CD4-positive, alpha-beta T cell treated with Interferon gamma for 1 hour (primary cell): ENCODE measurements around the gene GCN1.
"Not testable (repeated sequence)": the region's sequence is repeated elsewhere in the genome, so short reads cannot be mapped to it uniquely, and the experiment has no call there.

Source experiments
- DNase-seq: peaks from one replicate; pipeline ENCODE4 v3.0.0-alpha.2; 2020

The GCN1 gene

DNA sequence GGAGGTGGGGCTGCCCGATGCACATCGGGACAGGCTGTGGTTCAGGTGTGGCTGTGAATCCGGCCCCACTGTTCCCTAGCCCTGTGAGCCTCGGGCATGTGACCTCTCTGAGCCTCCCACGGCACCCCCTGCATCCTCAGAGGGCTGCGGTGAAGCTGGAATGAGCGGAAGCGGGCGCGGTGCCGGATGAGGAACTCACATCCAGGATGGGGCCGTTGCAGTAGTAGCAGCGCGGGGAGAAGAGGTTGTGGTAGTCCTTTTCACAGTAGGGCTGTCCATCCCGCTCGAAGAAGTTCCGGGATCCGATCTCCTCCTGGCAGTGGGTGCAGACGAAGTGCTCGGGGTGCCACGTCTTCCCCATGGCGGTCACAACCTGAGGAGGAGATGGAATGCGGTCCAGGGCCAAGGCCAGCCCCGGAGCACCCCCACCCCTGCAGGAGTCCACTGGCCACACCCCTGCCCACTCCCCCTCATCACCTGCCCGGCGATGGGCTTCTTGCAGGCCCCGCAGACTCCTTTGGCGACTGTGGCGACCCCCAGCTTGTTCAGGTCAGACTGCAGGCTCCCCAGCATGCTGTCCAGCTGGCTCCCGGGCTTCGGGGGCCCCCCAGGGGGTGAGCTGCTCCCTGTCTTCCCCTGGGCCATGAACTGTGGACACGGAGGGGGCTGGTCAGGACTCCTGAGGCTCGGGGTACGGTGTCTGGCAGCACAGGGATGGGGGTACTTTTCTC lies 20.3 kb upstream of the GCN1 start:
- no peak for DNase-seq

DNA sequence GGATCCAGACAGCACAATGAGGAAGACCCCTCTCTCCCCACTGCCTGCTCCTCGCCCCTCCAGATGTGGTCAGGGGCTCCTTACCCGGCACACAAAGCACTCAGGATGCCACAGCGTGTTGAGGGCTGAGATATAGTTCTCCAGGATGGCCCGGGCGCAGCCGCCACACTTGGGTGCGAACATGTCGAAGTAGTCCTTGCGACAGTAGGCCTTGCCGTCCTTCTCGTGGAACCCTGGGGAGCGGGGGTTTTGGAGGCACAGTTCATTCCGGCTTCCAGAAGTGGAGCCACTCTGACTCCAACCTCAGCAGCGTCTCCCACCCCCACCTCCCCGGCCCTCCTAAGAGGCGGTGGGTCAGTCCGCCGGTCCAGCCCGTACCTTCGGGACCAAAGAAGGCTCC lies 19.2 kb upstream of the GCN1 start:
- no peak for DNase-seq

DNA sequence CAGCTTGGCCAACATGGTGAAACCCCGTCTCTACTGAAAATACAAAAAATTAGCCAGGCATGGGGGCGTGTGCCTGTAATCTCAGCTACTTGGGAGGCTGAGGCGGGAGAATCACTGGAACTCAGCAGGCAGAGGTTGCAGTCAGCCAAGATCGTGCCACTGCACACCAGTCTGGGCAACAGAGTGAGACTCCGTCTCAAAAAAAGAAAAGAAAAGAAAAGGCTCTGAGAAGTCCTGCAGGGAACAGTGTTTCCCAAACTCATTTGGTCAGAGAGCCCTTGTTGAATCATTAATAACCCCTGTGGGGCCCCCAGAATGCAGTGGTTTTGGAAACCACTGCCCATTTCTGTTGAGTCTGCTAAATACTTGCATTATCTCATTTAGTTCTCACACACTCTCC lies 18.7 kb upstream of the GCN1 start:
- DNase-seq = not testable (repeated sequence)

DNA sequence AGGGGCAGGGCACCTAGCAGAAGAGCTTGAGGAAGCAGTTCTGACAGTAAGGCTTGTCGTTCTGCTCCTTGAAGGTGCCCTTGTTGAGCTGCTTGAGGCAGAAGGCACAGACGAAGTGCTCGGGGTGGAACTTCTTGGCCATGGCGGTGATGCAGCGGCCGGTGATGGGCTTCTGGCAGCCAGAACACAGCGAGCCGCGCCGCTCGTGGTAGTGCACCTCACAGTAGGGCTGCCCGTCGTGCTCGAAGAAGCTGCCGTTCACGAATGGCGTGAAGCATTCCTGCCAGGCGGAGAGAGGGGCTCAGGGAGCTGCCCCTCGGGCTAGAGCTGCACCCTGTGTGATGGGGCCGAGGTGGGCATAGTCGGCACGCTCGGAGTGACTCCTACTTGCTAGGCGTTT lies 17.8 kb upstream of the GCN1 start:
- no peak for DNase-seq

DNA sequence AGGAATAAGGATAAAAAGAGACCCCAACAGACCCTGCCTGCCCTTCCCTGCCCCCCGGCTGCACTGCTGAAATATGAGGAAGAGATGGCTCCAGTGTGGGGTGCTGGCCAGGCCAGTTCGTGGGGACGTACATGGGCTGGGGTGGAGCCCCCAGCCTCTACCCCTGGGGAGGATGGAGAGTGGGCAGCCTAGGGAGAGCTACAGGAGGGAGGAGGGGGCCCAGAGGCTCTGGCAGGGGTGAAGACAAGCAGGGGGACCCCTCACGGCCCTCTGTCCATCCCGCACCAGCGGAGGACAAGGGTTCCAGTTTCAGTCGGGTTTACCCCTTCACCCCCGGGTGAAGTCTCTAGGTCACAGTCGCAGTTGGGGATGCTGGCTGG lies 17.4 kb upstream of the GCN1 start:
- no peak for DNase-seq

DNA sequence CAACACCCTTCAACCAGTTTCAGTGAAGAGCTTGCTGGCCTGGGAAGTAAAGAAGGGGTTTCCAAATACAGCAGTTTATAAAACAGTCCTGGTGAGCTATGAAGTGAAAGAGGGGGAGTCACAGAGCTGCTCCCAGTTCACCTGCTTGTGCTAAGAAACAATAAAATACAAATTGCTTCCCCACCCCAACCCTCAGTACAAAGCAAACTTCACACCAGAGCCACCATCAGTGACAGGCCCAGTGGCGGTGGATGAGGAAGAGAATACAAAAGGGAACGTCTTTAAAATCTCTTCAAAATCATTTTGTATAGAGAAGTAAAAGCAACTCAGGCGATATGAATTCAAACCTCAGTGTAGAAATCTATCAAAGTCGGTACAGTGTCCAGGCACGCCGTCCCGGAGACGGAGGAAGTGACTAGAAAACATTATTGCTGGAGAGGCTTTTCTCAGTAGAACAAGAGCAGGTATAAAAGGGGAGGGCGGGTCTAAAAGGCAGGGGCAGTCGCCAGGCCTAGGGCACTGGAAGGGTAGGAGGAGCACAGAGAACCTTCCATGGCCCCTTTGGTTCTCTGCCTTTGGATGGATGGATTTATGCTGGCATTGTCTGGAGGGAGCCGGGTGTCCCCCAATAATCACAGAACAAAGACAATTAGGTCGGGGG lies 16.9 kb upstream of the GCN1 start:
- no peak for DNase-seq

DNA sequence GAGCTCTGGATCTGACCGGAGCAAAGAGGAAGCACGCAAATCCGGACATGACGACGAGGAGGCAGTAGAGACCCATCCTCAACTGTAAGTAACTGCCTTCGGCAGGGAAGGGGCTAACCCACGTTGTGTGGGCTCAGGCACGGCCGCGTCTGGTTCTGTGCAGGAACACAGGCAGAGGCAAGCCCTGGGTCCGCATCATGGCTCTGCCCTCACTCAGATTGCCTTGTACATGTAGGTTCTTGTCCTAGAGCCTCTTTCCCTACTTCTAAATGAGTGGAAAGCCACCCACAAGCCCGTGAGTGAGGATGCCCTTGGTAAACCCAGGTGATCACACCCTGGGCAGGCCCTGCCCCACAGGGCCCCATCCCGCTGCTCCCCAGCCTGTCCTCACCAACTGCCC lies 15.3 kb upstream of the GCN1 start:
- no peak for DNase-seq

DNA sequence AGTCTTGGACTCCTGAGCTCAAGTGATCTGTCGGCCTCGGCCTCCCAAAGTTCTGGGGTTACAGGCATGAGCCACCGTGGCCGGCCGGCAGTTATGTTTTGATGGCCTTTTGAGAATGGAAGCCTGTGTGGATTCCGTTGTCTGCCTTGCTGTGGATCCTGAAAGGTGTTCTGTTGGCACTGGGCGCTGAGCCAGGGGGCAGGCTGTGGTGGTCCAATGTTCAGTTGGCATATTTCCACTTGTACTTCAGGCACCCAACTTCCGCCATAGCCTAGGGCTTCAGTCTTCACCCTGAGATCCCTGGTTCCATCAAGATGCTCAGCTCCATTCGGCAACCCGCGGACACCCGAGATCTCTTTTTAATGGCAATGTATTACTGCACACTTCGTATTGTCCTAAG lies 12.7 kb upstream of the GCN1 start:
- no peak for DNase-seq

DNA sequence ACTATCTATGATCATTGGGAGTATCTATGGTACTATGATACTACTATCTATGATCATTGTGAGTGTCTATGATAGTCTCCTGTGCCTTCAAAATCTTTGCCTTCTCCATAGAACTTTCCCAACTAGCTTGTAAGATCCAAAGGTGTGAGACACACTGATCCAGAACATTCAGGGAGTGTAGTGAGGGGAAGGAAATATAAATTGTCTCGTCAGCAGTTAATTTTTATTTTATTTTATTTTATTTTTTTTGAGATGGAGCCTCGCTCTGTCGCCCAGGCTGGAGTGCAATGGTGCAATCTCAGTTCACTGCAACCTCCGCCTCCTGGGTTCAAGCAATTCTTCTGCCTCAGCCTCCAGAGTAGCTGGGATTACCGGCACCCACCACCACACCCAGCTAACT lies 12.3 kb upstream of the GCN1 start:
- not testable (repeated sequence) for DNase-seq

DNA sequence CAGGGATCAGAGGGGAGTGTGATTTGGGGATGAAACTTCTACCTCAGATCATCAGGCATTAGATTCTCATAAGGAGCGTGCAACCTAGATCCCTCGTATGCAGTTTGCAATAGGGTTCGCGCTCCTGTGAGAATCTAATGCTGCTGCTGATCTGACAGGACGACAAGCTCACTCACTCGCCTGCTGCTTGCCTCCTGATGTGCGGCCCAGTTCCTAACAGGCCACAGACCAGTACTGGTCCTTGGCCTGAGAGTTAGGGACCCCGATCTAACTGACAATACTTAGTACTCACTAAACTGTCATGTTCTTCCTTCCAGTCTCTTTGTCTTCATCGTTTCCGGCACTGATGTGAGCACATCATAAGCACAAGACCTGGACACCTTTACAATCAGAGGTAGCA lies 11.7 kb upstream of the GCN1 start:
- DNase-seq = no peak

DNA sequence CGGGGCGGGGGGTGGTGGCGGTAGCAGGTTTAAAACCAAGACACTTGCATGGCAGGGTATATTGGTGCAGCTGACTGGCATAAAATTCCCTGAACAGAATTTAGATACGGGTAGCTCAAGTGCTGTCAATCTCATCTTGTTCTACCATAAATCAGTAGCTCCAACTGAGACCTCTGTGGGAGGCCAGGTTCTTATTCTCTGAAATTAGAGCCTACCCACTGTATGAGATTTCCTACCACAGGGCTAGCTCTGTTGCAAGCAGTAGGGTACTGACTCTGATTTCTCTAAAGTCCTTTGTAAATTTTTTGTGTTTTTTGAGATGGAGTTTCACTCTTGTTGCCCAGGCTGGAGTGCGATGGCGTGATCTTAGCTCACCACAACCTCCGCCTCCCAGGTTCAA lies 9.7 kb upstream of the GCN1 start:
- DNase-seq = no peak

DNA sequence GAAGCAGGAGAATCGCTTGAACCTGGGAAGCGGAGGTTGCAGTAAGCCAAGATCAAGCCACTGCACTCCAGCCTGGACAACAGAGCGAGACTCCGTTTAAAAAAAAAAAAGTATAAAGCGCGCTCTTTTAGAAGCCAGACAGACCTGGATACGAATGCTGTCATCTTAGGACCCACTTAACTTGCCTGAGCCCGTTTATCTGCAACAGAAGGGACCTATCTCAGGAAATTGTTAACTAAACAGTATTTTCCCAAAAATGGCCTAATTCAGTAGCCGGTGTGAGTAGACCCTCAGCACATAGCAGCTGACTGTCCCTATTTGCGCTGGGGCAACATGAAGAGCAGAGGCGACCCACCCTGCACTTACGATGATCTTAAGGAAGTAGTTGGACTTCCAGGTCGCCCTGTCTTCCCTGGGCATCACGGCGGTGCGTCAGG lies 5.9 kb upstream of the GCN1 start:
- no peak for DNase-seq

DNA sequence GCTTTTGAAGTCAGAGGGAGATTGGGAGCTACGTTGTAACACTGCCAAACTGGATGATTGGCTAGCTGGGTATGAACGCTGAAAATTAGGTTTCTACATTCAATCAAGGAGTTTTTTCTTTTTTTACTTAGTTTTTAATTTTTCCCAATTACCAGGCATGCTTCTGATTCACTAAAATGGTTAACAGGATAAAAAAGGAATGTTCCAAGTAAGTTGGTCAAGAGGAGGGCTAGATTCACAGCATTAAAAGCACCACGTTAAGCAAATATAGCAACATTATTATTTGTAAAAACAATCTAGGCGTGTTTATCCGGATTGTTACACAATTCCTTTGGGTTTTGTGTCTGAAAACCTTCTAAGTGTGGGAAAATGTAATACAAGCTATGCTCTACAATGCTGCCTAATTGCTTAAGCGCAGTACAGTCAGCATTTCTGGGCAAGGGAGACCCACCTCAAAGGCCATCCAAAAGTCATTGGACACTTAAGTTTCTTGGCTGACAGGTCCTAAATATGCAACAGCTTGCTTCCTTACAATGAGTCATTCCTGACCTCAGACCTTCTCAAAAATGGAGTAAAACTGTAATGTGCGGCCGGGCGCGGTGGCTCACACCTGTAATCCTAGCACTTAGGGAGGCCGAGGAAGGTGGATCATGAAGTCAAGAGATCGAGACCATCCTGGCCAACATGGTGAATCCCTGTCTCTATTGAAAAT lies 5.2 kb upstream of the GCN1 start:
- DNase-seq = no peak

DNA sequence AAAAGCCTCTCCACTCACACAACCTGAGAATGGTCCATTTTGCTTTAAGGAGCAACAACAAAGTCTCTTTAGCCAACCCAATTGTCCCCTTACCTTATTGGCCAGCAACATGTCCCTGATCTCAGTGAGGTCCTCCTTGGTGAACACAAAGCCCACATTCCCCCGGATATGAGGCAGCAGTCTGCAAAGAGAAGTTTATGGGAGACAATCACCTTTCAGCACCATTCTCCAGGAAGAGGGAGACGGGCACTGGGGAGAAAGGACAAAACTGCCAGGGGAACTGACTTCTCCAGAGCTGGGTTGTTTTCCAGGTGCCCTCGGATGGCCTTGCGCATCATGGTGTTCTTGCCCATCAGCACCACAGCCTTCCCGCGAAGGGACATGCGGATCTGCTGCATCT lies 4.5 kb upstream of the GCN1 start:
- DNase-seq = no peak

DNA sequence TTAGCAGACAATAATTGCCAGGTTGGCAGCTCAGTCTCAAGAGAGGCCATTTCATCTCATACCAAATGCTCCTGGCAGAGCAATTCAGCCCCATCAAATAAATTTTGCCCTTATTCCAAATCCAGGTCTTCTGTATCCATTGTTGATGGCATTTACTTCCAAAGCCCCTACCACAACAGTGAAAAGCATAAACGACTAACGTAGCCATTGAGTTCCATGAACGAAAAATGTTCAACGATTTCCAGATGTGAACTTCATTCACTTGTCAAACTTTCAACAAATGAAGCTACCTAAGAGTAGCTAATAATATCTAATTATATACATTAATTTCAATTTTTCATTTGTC lies 3.0 kb upstream of the GCN1 start:
- DNase-seq = no peak

DNA sequence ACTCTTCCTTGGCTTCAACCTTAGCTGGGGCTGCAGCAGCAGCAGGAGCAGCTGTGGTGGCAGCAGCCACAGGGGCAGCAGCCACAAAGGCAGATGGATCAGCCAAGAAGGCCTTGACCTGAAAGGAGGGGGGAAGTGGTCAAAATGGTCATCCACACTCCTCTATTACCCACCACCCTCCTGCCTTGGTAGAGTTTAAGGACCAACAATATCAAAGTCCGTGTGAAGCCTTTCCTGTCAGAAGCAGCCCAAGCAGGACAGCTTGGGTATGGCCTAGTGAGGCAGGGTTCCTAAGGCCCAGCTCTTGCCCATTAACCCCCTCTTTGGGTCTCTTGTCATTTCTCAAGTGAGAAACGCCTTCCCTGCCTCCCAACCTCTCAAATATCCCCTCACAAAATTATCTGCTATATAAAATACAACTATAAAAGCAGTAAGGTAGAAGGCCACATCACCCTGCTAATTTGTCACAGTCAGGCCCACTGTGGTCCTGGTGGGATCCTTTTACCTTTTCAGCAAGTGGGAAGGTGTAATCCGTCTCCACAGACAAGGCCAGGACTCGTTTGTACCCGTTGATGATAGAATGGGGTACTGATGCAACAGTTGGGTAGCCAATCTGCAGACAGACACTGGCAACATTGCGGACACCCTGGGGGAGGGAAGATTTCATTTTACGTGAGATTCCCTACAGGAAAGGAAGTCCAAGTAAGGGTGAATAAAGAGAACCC lies 2.5 kb upstream of the GCN1 start:
- DNase-seq = not testable (repeated sequence)

DNA sequence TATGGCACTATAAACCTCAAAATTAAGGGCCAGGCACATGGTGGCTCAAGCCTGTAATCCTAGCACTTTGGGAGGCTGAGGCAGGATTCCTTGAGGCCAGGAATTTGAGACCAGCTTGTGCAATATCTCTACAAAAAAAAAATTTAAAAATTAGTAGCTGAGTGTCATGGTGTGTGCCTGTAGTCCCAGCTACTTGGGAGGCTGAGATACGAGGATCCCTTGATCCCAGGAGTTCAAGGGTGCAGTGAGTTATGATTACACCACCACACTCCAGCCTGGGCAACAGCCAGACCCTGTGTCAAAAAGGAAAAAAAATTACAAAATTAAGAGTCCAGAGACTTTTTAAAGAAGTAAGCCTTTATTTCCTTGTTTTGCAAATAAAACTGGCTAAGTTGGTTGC lies 1.8 kb upstream of the GCN1 start:
- DNase-seq = no peak

DNA sequence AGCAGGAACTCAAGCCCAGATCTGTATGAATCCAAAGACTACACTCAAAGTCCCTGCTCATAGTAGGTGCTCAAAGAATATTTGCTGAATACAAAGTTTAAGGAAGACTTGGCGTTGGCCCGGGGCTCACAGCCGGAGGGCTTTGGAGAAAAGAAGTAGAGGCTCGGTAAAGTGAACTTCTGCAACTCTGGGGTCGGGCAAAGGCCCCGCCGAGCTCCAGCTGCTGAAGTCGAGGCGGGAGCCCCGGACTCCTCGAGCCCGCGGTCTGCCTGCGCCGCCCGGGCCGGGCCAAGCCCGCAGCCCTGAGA lies 335 bp downstream of the GCN1 start:
- DNase-seq = no peak

DNA sequence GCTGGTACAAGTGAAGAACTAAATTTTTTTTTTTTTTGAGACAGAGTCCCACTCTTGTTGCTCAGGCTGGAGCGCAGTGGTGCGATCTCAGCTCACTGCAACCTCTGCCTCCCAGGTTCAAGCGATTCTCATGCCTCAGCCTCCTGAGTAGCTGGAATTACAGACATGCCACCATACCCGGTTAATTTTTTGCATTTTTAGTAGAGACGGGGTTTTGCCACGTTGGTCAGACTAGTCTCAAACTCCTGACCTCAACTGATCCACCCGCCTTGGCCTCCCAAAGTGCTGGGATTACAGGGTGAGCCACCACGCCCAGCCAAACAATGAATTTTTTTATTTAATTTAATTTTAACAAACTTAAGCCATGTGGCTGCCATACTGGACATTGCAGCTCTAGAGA lies 1.2 kb downstream of the GCN1 start:
- not testable (repeated sequence) for DNase-seq

DNA sequence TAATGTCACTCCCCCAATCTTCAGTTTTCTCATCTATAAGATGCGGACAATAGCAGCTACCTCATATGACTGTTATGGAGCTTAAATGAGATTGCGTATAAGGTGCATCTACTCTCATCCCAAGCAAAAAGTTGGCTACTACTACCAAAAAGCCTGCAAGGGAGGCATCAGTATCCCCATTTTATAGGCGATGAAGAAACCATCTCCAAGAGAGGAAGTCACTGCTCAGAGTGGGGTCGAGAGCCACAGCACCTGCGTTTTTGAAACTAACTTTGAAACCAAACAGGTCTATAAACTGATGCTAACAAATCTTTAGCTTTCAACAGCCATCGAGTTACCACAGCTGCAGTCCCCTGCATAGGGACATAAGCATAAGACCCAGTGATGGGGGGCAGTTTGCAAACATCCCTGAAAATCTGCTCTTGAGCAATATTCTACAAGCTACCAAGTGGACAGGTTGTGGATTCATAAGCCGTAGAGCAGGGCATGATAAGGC lies 3.5 kb downstream of the GCN1 start:
- DNase-seq = no peak

DNA sequence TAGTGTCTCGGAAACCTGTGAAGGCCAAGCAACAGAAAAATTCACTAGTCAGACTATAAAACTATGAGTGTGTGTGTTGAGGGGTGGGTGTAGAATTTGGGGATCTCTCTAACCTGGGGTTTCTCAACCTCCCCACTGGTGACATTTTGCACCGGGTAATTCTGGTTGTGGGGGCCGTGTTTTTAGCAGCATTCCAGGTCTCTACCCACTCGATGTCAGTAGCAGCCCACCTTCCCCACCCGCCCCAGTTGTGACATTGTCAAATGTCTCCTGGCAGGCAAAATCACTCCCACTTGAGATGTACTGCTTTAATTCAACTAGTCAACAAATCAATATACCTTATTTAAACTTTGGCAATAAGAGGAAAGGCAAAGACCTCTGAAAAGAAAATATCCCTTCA lies 4.1 kb downstream of the GCN1 start:
- no peak for DNase-seq

DNA sequence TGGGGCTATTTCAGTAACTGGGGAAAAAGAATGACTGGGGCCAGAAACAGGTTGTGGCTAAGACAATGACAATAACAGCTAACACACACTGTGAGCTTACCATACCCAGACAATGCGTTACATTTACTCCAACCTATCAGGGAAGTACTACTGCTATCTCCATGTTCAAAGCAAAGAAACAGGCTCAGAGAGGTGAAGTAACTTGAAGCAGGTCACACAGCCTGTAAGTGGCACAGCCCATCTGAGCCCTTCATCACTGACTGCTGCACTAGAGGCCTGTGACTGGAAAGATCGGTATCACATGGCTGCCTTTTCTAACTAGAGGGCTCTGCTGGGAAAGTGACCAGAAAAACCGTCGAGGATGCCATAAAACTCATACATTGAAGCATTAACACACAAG lies 7.9 kb downstream of the GCN1 start:
- no peak for DNase-seq

DNA sequence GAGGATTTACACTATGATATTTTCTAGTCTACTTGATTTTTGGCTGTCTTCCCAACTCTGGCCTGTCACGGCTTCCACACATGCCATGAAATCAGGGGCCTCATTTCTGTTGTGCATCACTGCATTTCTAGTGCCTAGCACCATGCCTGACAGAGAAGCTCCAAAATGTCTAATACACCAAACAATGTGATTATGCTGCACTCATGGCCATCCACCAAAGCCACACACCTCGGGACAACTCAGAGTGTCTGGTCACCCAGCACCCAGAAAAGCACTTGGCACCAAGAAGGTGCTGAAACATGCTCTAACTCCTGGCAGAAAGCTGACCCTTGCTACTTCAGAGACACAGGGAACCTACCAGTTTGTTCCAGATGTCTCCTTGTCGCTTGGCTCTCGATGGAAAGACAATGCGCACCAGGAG lies 11.3 kb downstream of the GCN1 start:
- no peak for DNase-seq
